ENCODE results near the gene BNIP5. TPM values are rescaled to one million over a fixed set of nuclear protein-coding genes. Genes with fewer than 3 reads are reported as not detected.
"Not testable (repeated sequence)": the region's sequence is repeated elsewhere in the genome, so short reads cannot be mapped to it uniquely, and the experiment has no call there.

The BNIP5 gene
- total RNA-seq, 1 experiment from 2014 or later = not detected

DNA sequence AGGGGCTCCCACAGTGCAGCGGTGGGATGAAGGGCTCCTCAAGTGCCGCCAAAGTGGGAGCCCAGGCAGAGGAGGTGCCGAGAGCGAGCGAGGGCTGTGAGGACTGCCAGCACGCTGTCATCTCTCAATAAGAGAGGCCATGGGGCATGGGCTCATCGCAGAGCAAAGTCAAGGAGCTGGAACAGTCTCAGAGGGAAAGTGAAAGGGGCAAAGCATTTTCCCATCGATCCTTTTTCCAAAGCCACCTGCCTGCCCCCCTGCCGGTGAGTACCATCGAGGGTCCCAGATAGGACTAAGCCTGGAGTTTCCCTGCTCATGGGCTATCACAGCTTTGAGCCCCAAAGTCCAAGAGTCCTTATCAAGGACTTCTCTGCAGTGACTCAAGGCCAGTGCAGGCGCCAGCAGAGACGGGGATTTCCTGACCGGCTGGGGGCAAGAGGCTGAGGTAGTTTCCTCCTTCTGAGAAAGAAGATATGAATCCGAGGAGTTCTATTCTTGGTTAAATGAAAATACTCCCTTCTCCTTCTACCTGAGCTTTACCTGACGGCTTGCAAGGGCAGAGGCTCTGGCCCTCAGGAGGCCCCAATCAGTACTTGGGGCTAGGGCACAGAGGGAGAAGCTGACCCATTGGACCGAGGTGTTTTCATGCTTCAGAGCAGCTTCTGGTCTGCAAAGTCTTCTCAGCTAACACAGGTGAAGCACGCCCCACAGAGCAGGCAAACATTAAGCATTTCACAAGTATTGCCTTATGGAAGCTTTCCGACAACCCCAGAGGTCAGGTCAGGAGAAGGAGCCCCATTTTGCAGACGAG, 28.2 kb upstream of the BNIP5 start:
- no peak for TF ChIP-seq EZH2 (IDR thresholded peaks at IDR 0.05; ENCODE audit: low read depth)
- TF ChIP-seq, protein P1, sequence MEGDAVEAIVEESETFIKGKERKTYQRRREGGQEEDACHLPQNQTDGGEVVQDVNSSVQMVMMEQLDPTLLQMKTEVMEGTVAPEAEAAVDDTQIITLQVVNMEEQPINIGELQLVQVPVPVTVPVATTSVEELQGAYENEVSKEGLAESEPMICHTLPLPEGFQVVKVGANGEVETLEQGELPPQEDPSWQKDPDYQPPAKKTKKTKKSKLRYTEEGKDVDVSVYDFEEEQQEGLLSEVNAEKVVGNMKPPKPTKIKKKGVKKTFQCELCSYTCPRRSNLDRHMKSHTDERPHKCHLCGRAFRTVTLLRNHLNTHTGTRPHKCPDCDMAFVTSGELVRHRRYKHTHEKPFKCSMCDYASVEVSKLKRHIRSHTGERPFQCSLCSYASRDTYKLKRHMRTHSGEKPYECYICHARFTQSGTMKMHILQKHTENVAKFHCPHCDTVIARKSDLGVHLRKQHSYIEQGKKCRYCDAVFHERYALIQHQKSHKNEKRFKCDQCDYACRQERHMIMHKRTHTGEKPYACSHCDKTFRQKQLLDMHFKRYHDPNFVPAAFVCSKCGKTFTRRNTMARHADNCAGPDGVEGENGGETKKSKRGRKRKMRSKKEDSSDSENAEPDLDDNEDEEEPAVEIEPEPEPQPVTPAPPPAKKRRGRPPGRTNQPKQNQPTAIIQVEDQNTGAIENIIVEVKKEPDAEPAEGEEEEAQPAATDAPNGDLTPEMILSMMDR (conservative IDR thresholded peaks at IDR 0.05) = no peak
- POLR2A ChIA-PET (ENCODE audit: unreplicated experiment) = interaction anchor here (0.9 kb wide), 1 partner anchor 76 kb away, joined by 3 read pairs; no protein-coding TSS in a partner anchor
- H3K4me2 ChIP-seq = no peak overlapping the region

DNA sequence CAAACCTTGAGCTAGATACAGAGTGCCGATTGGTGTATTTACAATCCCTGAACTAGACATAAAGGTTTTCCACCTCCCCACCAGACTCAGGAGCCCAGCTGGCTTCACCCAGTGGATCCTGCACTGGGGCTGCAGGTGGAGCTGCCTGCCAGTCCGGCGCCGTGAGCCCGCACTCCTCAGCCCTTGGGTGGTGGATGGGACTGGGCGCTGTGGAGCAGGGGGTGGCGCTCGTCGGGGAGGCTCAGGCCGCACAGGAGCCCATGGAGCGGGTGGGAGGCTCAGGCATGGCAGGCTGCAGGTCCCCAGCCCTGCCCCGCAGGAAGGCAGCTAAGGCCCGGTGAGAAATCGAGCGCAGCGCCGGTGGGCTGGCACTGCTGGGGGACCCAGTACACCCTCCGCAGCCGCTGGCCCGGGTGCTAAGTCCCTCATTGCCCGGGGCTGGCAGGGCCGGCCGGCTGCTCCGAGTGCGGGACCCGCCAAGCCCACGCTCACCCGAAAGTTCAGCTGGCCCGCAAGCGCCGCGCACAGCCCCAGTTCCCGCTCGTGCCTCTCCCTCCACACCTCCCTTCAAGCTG, 27.5 kb upstream of the BNIP5 start:
- peaks cover 10% of the 10 kb centered on the region for H3K4me1 ChIP-seq (replicated peaks; ENCODE audit: insufficient read depth)
- H3K4me2 ChIP-seq; H3F3A ChIP-seq (ENCODE audit: insufficient read depth, low read depth); H3K27ac ChIP-seq; H3K4me3 ChIP-seq; BruUV-seq (replicated peaks); H3K9me2 ChIP-seq (ENCODE audit: insufficient read depth); CTCF ChIA-PET; H3K27me3 ChIP-seq (ENCODE audit: insufficient read depth, low read depth); H3K36me3 ChIP-seq (ENCODE audit: low read depth); H3K79me2 ChIP-seq (ENCODE audit: low read depth); H3K9me3 ChIP-seq (ENCODE audit: insufficient read depth, low read depth); H4K20me1 ChIP-seq (ENCODE audit: insufficient read depth); DNase-seq; H2AFZ ChIP-seq: not testable (repeated sequence)
- intact Hi-C loops (cut with micrococcal nuclease; ENCODE audit: unreplicated experiment) = loop anchor here (10.0 kb wide), 1 partner anchor 139 kb away; no protein-coding TSS in a partner anchor
- POLR2A ChIA-PET (ENCODE audit: unreplicated experiment) = interaction anchor here (0.9 kb wide), 1 partner anchor 75 kb away, joined by 3 read pairs; no protein-coding TSS in a partner anchor

More for the DNA sequence above, 28.2 kb upstream of the BNIP5 start:
- no peak overlapping the region for H3K27ac ChIP-seq
- DNase-seq = no peak
- H3K9me2 ChIP-seq (ENCODE audit: insufficient read depth) = no peaks in the 10 kb centered on the region
- H3K4me1 ChIP-seq (replicated peaks; ENCODE audit: insufficient read depth) = peaks cover 18% of the 10 kb centered on the region
- H3K4me3 ChIP-seq = no peak overlapping the region
- no peaks in the 10 kb centered on the region for H3K27me3 ChIP-seq (ENCODE audit: insufficient read depth, low read depth)
- BruUV-seq (replicated peaks) = no TSS peak
- H3F3A ChIP-seq (ENCODE audit: insufficient read depth, low read depth) = peaks cover 16% of the 10 kb centered on the region
- no peak overlapping the region for H2AFZ ChIP-seq
- H3K9me3 ChIP-seq (ENCODE audit: insufficient read depth, low read depth) = no peaks in the 10 kb centered on the region
- CTCF ChIA-PET = no interaction called here
- H3K79me2 ChIP-seq (ENCODE audit: low read depth) = no peaks in the 10 kb centered on the region
- no peaks in the 10 kb centered on the region for H3K36me3 ChIP-seq (ENCODE audit: low read depth)
- intact Hi-C loops (cut with micrococcal nuclease; ENCODE audit: unreplicated experiment) = loop anchor here (10.0 kb wide), 1 partner anchor 140 kb away; no protein-coding TSS in a partner anchor
- H4K20me1 ChIP-seq (ENCODE audit: insufficient read depth) = no peaks in the 10 kb centered on the region

DNA sequence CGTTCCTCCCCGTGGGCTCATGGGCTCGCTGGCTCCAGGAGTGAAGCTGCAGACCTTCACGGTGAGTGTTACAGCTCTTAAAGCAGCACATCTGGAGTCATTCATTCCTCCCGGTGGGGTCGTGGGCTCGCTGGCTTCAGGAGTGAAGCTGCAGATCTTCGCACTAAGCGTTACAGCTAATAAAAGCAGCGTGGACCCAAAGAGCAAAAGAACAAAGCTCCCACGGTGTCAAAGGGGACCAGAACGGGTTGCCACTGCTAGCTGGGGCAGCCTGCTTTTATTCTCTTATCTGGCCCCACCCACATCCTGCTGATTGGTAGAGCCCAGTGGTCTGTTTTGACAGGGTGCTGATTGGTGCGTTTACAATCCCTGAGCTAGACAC, 26.7 kb upstream of the BNIP5 start:
- H3K4me1 ChIP-seq (replicated peaks; ENCODE audit: insufficient read depth); CTCF ChIA-PET; H3K4me2 ChIP-seq; H3K27ac ChIP-seq; H3K9me2 ChIP-seq (ENCODE audit: insufficient read depth); H3K36me3 ChIP-seq (ENCODE audit: low read depth); POLR2A ChIA-PET (ENCODE audit: unreplicated experiment); DNase-seq; H4K20me1 ChIP-seq (ENCODE audit: insufficient read depth); H3F3A ChIP-seq (ENCODE audit: insufficient read depth, low read depth); H2AFZ ChIP-seq; BruUV-seq (replicated peaks); H3K27me3 ChIP-seq (ENCODE audit: insufficient read depth, low read depth); H3K79me2 ChIP-seq (ENCODE audit: low read depth); H3K4me3 ChIP-seq; H3K9me3 ChIP-seq (ENCODE audit: insufficient read depth, low read depth): not testable (repeated sequence)
- intact Hi-C loops (cut with micrococcal nuclease; ENCODE audit: unreplicated experiment) = loop anchor here (10.0 kb wide), 1 partner anchor 139 kb away; no protein-coding TSS in a partner anchor

All from PC-9 (cell line).